GM04504 (cell line): ENCODE measurements around the gene DYNC2H1.
A peak's percentile ranks its signal among the peaks of the same experiment; 100 is the strongest.
"Not testable (repeated sequence)": the region's sequence is repeated elsewhere in the genome, so short reads cannot be mapped to it uniquely, and the experiment has no call there.

ENCODE experiments used
- DNase-seq: peaks from one replicate; pipeline ENCODE4 v3.0.0-alpha.2; 2012; ENCODE audit warnings: low read depth

The DYNC2H1 gene

GRCh38 chr11:103368145-103368544 lies 258.9 kb downstream of the DYNC2H1 start:
- DNase-seq = peak; percentile 28

GRCh38 chr11:103370076-103370475 lies 260.9 kb downstream of the DYNC2H1 start:
- DNase-seq = no peak

GRCh38 chr11:103372906-103373305 lies 263.7 kb downstream of the DYNC2H1 start:
- no peak for DNase-seq

- not testable (repeated sequence) for DNase-seq
Observed at GRCh38 chr11:103374227-103374626, 265.0 kb downstream of the DYNC2H1 start.

GRCh38 chr11:103378931-103379330 lies 269.7 kb downstream of the DYNC2H1 start:
- no peak for DNase-seq

- no peak for DNase-seq
Observed at GRCh38 chr11:103380031-103380430, 270.8 kb downstream of the DYNC2H1 start.

- no peak for DNase-seq
Observed at GRCh38 chr11:103384652-103385051, 275.4 kb downstream of the DYNC2H1 start.

- DNase-seq = peak; percentile 24
Observed at GRCh38 chr11:103395612-103396011, 286.4 kb downstream of the DYNC2H1 start.

- DNase-seq = no peak
Observed at GRCh38 chr11:103396237-103396636, 287.0 kb downstream of the DYNC2H1 start.

GRCh38 chr11:103397369-103397768 lies 288.1 kb downstream of the DYNC2H1 start:
- DNase-seq = no peak

- no peak for DNase-seq
Observed at GRCh38 chr11:103398829-103399228, 289.6 kb downstream of the DYNC2H1 start.

GRCh38 chr11:103406357-103406756 lies 297.1 kb downstream of the DYNC2H1 start:
- no peak for DNase-seq

GRCh38 chr11:103407641-103408040 lies 298.4 kb downstream of the DYNC2H1 start:
- no peak for DNase-seq

- no peak for DNase-seq
Observed at GRCh38 chr11:103413266-103413888, 304.2 kb downstream of the DYNC2H1 start.

- DNase-seq = no peak
Observed at GRCh38 chr11:103418014-103418413, 308.8 kb downstream of the DYNC2H1 start.

- no peak for DNase-seq
Observed at GRCh38 chr11:103420593-103420992, 311.4 kb downstream of the DYNC2H1 start.

GRCh38 chr11:103433386-103434072 lies 324.3 kb downstream of the DYNC2H1 start:
- DNase-seq = peak; percentile 74

GRCh38 chr11:103434073-103434411 lies 324.8 kb downstream of the DYNC2H1 start:
- no peak for DNase-seq

GRCh38 chr11:103436131-103436770 lies 327.0 kb downstream of the DYNC2H1 start:
- DNase-seq = no peak

- no peak for DNase-seq
Observed at GRCh38 chr11:103441021-103441420, 331.8 kb downstream of the DYNC2H1 start.

- no peak for DNase-seq
Observed at GRCh38 chr11:103448966-103449365, 339.7 kb downstream of the DYNC2H1 start.

- no peak for DNase-seq
Observed at GRCh38 chr11:103450241-103450640, 341.0 kb downstream of the DYNC2H1 start.

- DNase-seq = no peak
Observed at GRCh38 chr11:103453126-103453525, 343.9 kb downstream of the DYNC2H1 start.
